ENCODE measurements around the gene CPED1.

GRCh38 chr7:121259826-121260225 is 271.3 kb downstream of the CPED1 start:
- no peak for TF ChIP-seq EZH2phosphoT487 (IDR thresholded peaks at IDR 0.05; ENCODE audit: low read length)
- no peak for TF ChIP-seq CTCF (IDR thresholded peaks at IDR 0.05; ENCODE audit: low read length)
- no peak for TF ChIP-seq EZH2 (optimal IDR thresholded peaks at IDR 0.05; ENCODE audit: low read depth, low read length)
